Diencephalon (tissue), 1 donor: ENCODE measurements around the gene PLA2R1. TPM values are rescaled to one million over a fixed set of nuclear protein-coding genes. Genes with fewer than 3 reads are reported as not detected.

Source experiments
- total RNA-seq: library from RNA; depleted of rRNA; stranded (reverse); fragments of >200 nt; gene quantifications from one replicate; pipeline ENCODE4 v1.2.3, GENCODE V29; 2014

The PLA2R1 gene
- 7.2 TPM for total RNA-seq

GRCh38 chr2:160062292-160063005 is at the start of gene PLA2R1:
TSS of gene PLA2R1 (minus strand) at chr2:160062615. CDS start at chr2:160062403, 212 bp downstream.

GRCh38 chr2:159904127-159904958 is 158.1 kb downstream of the PLA2R1 start, which contains the start of gene LY75:
TSS of gene LY75 (minus strand) at chr2:159904756.

Other genes with a start within 250 kb of the PLA2R1 start
- 4.6 TPM for gene LY75, start 157.9 kb downstream of the PLA2R1 start, total RNA-seq
- gene ITGB6, start 137.7 kb upstream of the PLA2R1 start, total RNA-seq: 0.92 TPM